DMS 273 (cell line): Measurements from ENCODE around the gene TLL1.

Experiments used
- DNase-seq: peaks from one replicate; lab custom pipeline; 2025; ENCODE audit not compliant: unreplicated experiment; lab: John Stamatoyannopoulos, UW

The TLL1 gene

GRCh38 chr4:165970703-165971420, 97.8 kb downstream of the TLL1 start:
- DNase-seq = no peak

GRCh38 chr4:165971446-165971845, 98.4 kb downstream of the TLL1 start:
- DNase-seq = no peak

GRCh38 chr4:165971933-165972332, 98.9 kb downstream of the TLL1 start:
- no peak for DNase-seq

GRCh38 chr4:165972747-165973146, 99.7 kb downstream of the TLL1 start:
- no peak for DNase-seq

- no peak for DNase-seq
Measured at GRCh38 chr4:165982934-165983333, 109.9 kb downstream of the TLL1 start.

- no peak for DNase-seq
Measured at GRCh38 chr4:165986956-165987698, 114.1 kb downstream of the TLL1 start.

- DNase-seq = no peak
Measured at GRCh38 chr4:165991325-165992180, 118.5 kb downstream of the TLL1 start.

GRCh38 chr4:165992283-165992682, 119.2 kb downstream of the TLL1 start:
- DNase-seq = no peak

- DNase-seq = no peak
Measured at GRCh38 chr4:165994701-165995100, 121.7 kb downstream of the TLL1 start.

GRCh38 chr4:166003811-166004210, 130.8 kb downstream of the TLL1 start:
- DNase-seq = no peak

- DNase-seq = no peak
Measured at GRCh38 chr4:166006217-166006616, 133.2 kb downstream of the TLL1 start.

GRCh38 chr4:166008510-166008909, 135.5 kb downstream of the TLL1 start:
- DNase-seq = no peak

GRCh38 chr4:166012129-166013030, 139.3 kb downstream of the TLL1 start:
- DNase-seq = no peak

- DNase-seq = no peak
Measured at GRCh38 chr4:166014411-166014810, 141.4 kb downstream of the TLL1 start.

- no peak for DNase-seq
Measured at GRCh38 chr4:166017804-166018203, 144.8 kb downstream of the TLL1 start.

GRCh38 chr4:166019441-166020220, 146.6 kb downstream of the TLL1 start:
- no peak for DNase-seq

GRCh38 chr4:166021617-166022016, 148.6 kb downstream of the TLL1 start:
- DNase-seq = no peak

GRCh38 chr4:166034965-166035364, 161.9 kb downstream of the TLL1 start:
- DNase-seq = no peak

GRCh38 chr4:166039822-166040221, 166.8 kb downstream of the TLL1 start:
- DNase-seq = no peak

- no peak for DNase-seq
Measured at GRCh38 chr4:166042510-166043055, 169.5 kb downstream of the TLL1 start.
